GM12878 (cell line): ENCODE measurements around the gene ANKRD13C. TPM values are rescaled to one million over a fixed set of nuclear protein-coding genes. Genes with fewer than 3 reads are reported as not detected.

Experiments used
- CBX5 ChIP-seq: sonication (generic); IDR thresholded peaks from 2 replicates; pipeline ENCODE4 v1.6.1; 2016; ENCODE audit warnings: low read depth, moderate library complexity, mild to moderate bottlenecking, inconsistent platforms
- E2F8 ChIP-seq: fragments of 450-650 bp; IDR thresholded peaks from 2 replicates; pipeline ENCODE4 v1.6.1; 2018; ENCODE audit warnings: mild to moderate bottlenecking, low read depth, moderate library complexity; ENCODE audit not compliant: partially characterized antibody
- NKRF ChIP-seq: fragments of 450-650 bp; conservative IDR thresholded peaks from 2 replicates; pipeline ENCODE4 v1.6.1; 2017; ENCODE audit warnings: mild to moderate bottlenecking, moderate library complexity
- PAX5 ChIP-seq: IDR thresholded peaks from 2 replicates; pipeline ENCODE4 v1.6.1; 2011; ENCODE audit warnings: low read depth, low read length, borderline replicate concordance
- POLR2AphosphoS2 ChIP-seq: IDR thresholded peaks from 2 replicates; pipeline ENCODE4 v1.6.1; 2011; ENCODE audit warnings: low read depth, mild to moderate bottlenecking, low read length, improper control_type of control experiment, moderate library complexity
- REST ChIP-seq: IDR thresholded peaks from 2 replicates; pipeline ENCODE4 v1.6.1; 2012; ENCODE audit warnings: mild to moderate bottlenecking, low read depth, low read length
- TBL1XR1 ChIP-seq: IDR thresholded peaks from 2 replicates; pipeline ENCODE4 v1.6.1; 2012; ENCODE audit warnings: low read depth, low read length, improper control_type of control experiment
- ZNF592 ChIP-seq: fragments of 450-650 bp; IDR thresholded peaks from 2 replicates; pipeline ENCODE4 v1.6.1; 2017; ENCODE audit warnings: mild to moderate bottlenecking, moderate library complexity
- ZNF687 ChIP-seq: fragments of 450-650 bp; IDR thresholded peaks from 2 replicates; pipeline ENCODE4 v1.6.1; 2017; ENCODE audit warnings: mild to moderate bottlenecking, moderate library complexity
- polyA plus RNA-seq, 11 experiments: library from polyadenylated mRNA; depleted of rRNA in 4 of 11; unstranded in 6 of 11; stranded (reverse) in 5 of 11; fragments of >200 nt; fragmentation: Nextera tagmentation in 4 of 11; fragmentation: Illumina TruSeq in 1 of 11; extraction: Ambion mirVana in 4 of 11; extraction: Trizol in 1 of 11; gene quantifications; 1 replicate in 1 of 11; 2 replicates in 10 of 11; pipeline versions ENCODE4 v1.2.1 to v1.2.3, GENCODE V29; 2011 to 2016; ENCODE audit warnings: inconsistent platforms in 2 of 11, missing spikeins in 2 of 11, low read depth in 1 of 11
- total RNA-seq, 4 experiments: library from RNA; depleted of rRNA in 3 of 4; stranded (reverse); fragments of >200 nt in 3 of 4; fragmentation: Illumina TruSeq in 1 of 4; extraction: Trizol in 1 of 4; gene quantifications; 2 replicates each; pipeline versions ENCODE4 v1.2.1 to v1.2.3, GENCODE V29; 2013 to 2021

ANKRD13C gene
- total and polyA plus RNA-seq, 10 of the 15 experiments (the other 5 are each of a cell fraction or from before 2014, with no cell fraction given): 3.7 to 24.4 (median 14.1) TPM

GRCh38 chr1:70221238-70222121 is 133.0 kb downstream of the ANKRD13C start, which contains the start of gene SRSF11 (continued):
- TF ChIP-seq REST (0 out of 2 replicates have a peak, but pooled peaks have one; percentile 32), ZNF592 (no peak), NKRF (peak; percentile 80), ZNF687 (peak; percentile 87), PAX5 (0 out of 2 replicates have a peak, but pooled peaks have one; percentile 19), E2F8 (no peak), TBL1XR1 (no peak), POLR2AphosphoS2 (peak; percentile 71), CBX5 (peak; percentile 80; the same call in 1 of the 2 replicates)
